Adrenal gland (tissue), 12 donors: Measurements from ENCODE around the gene SCFD1. TPM values are rescaled to one million over a fixed set of nuclear protein-coding genes. Genes with fewer than 3 reads are reported as not detected.

Experiments
- DNase-seq, 7 donors: peaks; one replicate each; pipeline ENCODE4 v3.0.0-alpha.2; 2019 to 2020
- H3K27ac ChIP-seq, 5 donors: fragments of 200-600 bp; sonication (generic) in 4 of 5; 1 replicate in 3 of 5; 2 replicates in 2 of 5; pipeline versions ENCODE4 v1.5.1 to v1.8.0; 2016 to 2020; ENCODE audit warnings: mild to moderate bottlenecking in 1 of 5
- H3K27me3 ChIP-seq: fragments of 200-600 bp; 2 replicates; pipeline ENCODE4 v1.8.0; 2021
- H3K36me3 ChIP-seq, 2 donors: fragments of 200-600 bp; replicated peaks in 1 of 2; 1 replicate in 1 of 2; 2 replicates in 1 of 2; pipeline versions ENCODE4 v1.5.1 to v1.8.0; 2018 to 2022
- H3K4me1 ChIP-seq, 2 donors: fragments of 200-600 bp; replicated peaks in 1 of 2; 1 replicate in 1 of 2; 2 replicates in 1 of 2; pipeline versions ENCODE4 v1.5.1 to v1.8.0; 2018 to 2021
- H3K4me3 ChIP-seq, 4 donors: fragments of 200-600 bp; sonication (generic) in 3 of 4; one replicate each; pipeline ENCODE4 v1.5.1; 2016 to 2018
- H3K9me3 ChIP-seq, 3 donors: fragments of 200-600 bp; sonication (generic) in 1 of 3; replicated peaks in 1 of 3; 1 replicate in 2 of 3; 2 replicates in 1 of 3; pipeline versions ENCODE4 v1.5.1 to v1.8.0; 2016 to 2021
- POLR2A ChIP-seq, 2 donors: fragments of 450-650 bp; IDR thresholded peaks; one replicate each; pipeline ENCODE4 v1.6.1; 2017; ENCODE audit warnings: antibody characterized with exemption in 2 of 2, mild to moderate bottlenecking in 2 of 2, moderate library complexity in 1 of 2
- WGBS, 4 donors: extraction: QIAGEN DNeasy Blood & Tissue Kit in 2 of 4; methylation state at CpG; one replicate each; pipeline versions ENCODE4 v1.1.5 to v1.1.7; 2013 to 2017; 5-methylcytosine and 5-hydroxymethylcytosine counted together
- intact Hi-C, 2 donors: fragments of 100-400 bp; cut with DNase I; formaldehyde crosslinking; loops; one replicate each; pipeline versions ENCODE4 v1.14.1 to v1.15.0; 2022 to 2023
- polyA plus RNA-seq, 3 donors: library from polyadenylated mRNA; stranded (reverse); fragments of 200-250 nt in 2 of 3; fragments of 350-450 nt in 1 of 3; fragmentation: Illumina TruSeq in 1 of 3; extraction: RNeasy Lipid Tissue Mini Kit (QIAGEN cat#74804) in 1 of 3; gene quantifications; one replicate each; pipeline ENCODE4 v1.2.3, GENCODE V29; 2013 to 2014
- total RNA-seq, 9 donors: library from RNA; depleted of rRNA in 4 of 9; stranded (reverse); fragments of >200 nt in 4 of 9; fragments of 120-200 nt in 1 of 9; fragmentation: NEBNext Ultra II Directional in 1 of 9; extraction: Animal tissue kit (Norgen Biotek cat#: 25700) in 1 of 9; gene quantifications; one replicate each; pipeline versions ENCODE4 v1.1.0 to v1.2.4, GENCODE V29; 2013 to 2023
- TF ChIP-seq, protein P1 (sequence below), 6 experiments: fragments of 450-650 bp in 4 of 6; fragments of 200-600 bp in 2 of 6; sonication (generic) in 1 of 6; IDR thresholded peaks; 1 replicate in 5 of 6; 2 replicates in 1 of 6; pipeline versions ENCODE4 v1.5.1 to v1.8.0; 2016 to 2021; ENCODE audit warnings: antibody characterized with exemption in 6 of 6, mild to moderate bottlenecking in 2 of 6, moderate library complexity in 1 of 6
- donor health status: healthy with polysubstance abuse.
- donor health status: Bipolar disorder and iron deficiency.
- donor health status: DM: yes; HTN: yes; CAD: no.
- donor health status: DM: no; HTN: no; CAD: no.
- donor health status: DM: no; HTN: no; CAD: no.
- donor health status: DM: yes; HTN: yes; CAD: no.

Gene SCFD1
- total and polyA plus RNA-seq, 12 donors, result 22.9 to 147 (median 77.7) TPM

- 96 to 99% (median 97%) methylated on average over 3 of the region's 3 CpGs for WGBS, 4 donors
- H3K36me3 ChIP-seq, result no peaks in the 10 kb centered on the region
- no peak overlapping the region for H3K4me3 ChIP-seq
- TF ChIP-seq, protein P1, sequence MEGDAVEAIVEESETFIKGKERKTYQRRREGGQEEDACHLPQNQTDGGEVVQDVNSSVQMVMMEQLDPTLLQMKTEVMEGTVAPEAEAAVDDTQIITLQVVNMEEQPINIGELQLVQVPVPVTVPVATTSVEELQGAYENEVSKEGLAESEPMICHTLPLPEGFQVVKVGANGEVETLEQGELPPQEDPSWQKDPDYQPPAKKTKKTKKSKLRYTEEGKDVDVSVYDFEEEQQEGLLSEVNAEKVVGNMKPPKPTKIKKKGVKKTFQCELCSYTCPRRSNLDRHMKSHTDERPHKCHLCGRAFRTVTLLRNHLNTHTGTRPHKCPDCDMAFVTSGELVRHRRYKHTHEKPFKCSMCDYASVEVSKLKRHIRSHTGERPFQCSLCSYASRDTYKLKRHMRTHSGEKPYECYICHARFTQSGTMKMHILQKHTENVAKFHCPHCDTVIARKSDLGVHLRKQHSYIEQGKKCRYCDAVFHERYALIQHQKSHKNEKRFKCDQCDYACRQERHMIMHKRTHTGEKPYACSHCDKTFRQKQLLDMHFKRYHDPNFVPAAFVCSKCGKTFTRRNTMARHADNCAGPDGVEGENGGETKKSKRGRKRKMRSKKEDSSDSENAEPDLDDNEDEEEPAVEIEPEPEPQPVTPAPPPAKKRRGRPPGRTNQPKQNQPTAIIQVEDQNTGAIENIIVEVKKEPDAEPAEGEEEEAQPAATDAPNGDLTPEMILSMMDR (IDR thresholded peaks at IDR 0.05), result no peak
- TF ChIP-seq POLR2A (IDR thresholded peaks at IDR 0.05), result no peak
- DNase-seq, result no peak
- H3K4me1 ChIP-seq, result no peaks in the 10 kb centered on the region
- intact Hi-C loops, result no loop called here
- no peak overlapping the region for H3K27ac ChIP-seq
- H3K9me3 ChIP-seq, result no peaks in the 10 kb centered on the region
- H3K27me3 ChIP-seq, result no peaks in the 10 kb centered on the region
Observed at GRCh38 chr14:30719137-30719536, 97.0 kb downstream of the SCFD1 start.

GRCh38 chr14:30725763-30726162 is 103.6 kb downstream of the SCFD1 start:
- H3K9me3 ChIP-seq, result no peaks in the 10 kb centered on the region
- no peaks in the 10 kb centered on the region for H3K27me3 ChIP-seq
- H3K4me1 ChIP-seq, result no peaks in the 10 kb centered on the region
- DNase-seq, result no peak
- intact Hi-C loops, result no loop called here
- 90 to 94% (median 93%) methylated on average over 5 of the region's 5 CpGs for WGBS, 4 donors
- H3K27ac ChIP-seq, result no peak overlapping the region
- TF ChIP-seq, protein P1 (IDR thresholded peaks at IDR 0.05), result no peak
- TF ChIP-seq POLR2A (IDR thresholded peaks at IDR 0.05), result no peak
- H3K36me3 ChIP-seq, result no peaks in the 10 kb centered on the region
- H3K4me3 ChIP-seq, result no peak overlapping the region

- no peak overlapping the region for H3K4me3 ChIP-seq
- H3K36me3 ChIP-seq, result no peaks in the 10 kb centered on the region
- TF ChIP-seq POLR2A (IDR thresholded peaks at IDR 0.05), result no peak
- TF ChIP-seq, protein P1 (IDR thresholded peaks at IDR 0.05), result no peak
- intact Hi-C loops, result no loop called here
- no peaks in the 10 kb centered on the region for H3K4me1 ChIP-seq
- 95 to 96% (median 96%) methylated on average over 5 of the region's 5 CpGs for WGBS, 4 donors
- H3K27me3 ChIP-seq, result no peaks in the 10 kb centered on the region
- no peak for DNase-seq
- H3K27ac ChIP-seq, result no peak overlapping the region
- no peaks in the 10 kb centered on the region for H3K9me3 ChIP-seq
Observed at GRCh38 chr14:30728471-30728870, 106.4 kb downstream of the SCFD1 start.

DNA sequence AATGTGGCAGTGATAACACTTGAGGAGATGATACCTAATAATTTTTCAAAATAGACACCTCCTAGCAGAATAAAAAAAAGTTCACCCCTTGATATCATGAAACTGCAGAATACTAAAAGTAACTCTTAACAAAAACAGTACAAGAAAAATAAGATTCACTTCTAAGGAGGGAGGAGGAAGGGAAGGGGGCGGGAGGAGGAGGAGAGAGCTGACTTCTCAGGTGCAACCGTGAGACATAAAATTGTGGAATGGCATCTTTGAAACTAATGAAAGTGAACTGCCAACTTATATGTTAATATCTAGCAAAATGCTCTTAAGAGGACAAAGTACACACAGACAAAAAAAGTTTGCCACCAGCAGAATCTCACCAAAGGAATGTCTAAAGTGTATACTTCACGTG is 115.8 kb downstream of the SCFD1 start:
- Histone ChIP-seq H3K4me1 (no peaks in the 10 kb centered on the region), H3K9me3 (no peaks in the 10 kb centered on the region), H3K27me3 (no peaks in the 10 kb centered on the region), H3K27ac (no peak overlapping the region), H3K36me3 (peaks cover 0 to 11% of the 10 kb centered on the region in 2 donors), H3K4me3 (no peak overlapping the region)
- no peak for TF ChIP-seq POLR2A (IDR thresholded peaks at IDR 0.05)
- TF ChIP-seq, protein P1 (IDR thresholded peaks at IDR 0.05), result no peak
- intact Hi-C loops, result no loop called here
- DNase-seq, result no peak
- 82 to 92% (median 86%) methylated on average over 3 of the region's 3 CpGs for WGBS, 4 donors
